HepG2 (cell line): Measurements from ENCODE around the gene CCDC167. TPM values are rescaled to one million over a fixed set of nuclear protein-coding genes. Genes with fewer than 3 reads are reported as not detected.

ENCODE experiments used
- ATAC-seq: fragments of 200-7000 bp; cut with Tn5 transposase; 3 replicates; pipeline ENCODE4 v1.9.1; 2020; ENCODE audit warnings: mild to moderate bottlenecking, moderate library complexity
- BruUV-seq: library from RNA; stranded (reverse); fragments of 400-500 nt; replicated peaks from 2 replicates; lab custom pipeline; 2021; lab: Mats Ljungman, UMichigan
- CTCF ChIA-PET: fragments of 300-600 bp; formaldehyde crosslinking; extraction: SDS; loops from one replicate; lab custom pipeline; 2021; ENCODE audit warnings: low total read pairs, inconsistent platforms, low intra/inter-chr PET ratio; lab: Yijun Ruan, JAX
- POLR2A ChIA-PET: fragments of 350-600 bp; sonication (Branson Sonifier 250); formaldehyde crosslinking; loops from one replicate; lab custom pipeline; 2020; ENCODE audit warnings: antibody characterized with exemption, inconsistent platforms; lab: Yijun Ruan, JAX
- DNase-seq: peaks from one replicate; pipeline ENCODE4 v3.0.0-alpha.2; 2015; ENCODE audit warnings: low spot score
- FAIRE-seq: peaks from 3 replicates; lab custom pipeline; 2011; peaks lifted over from hg19 to GRCh38; lab: Jason Lieb, UNC
- H2AFZ ChIP-seq: one replicate; pipeline ENCODE4 v1.6.1; 2011; ENCODE audit warnings: low read length, inconsistent platforms
- H3K27ac ChIP-seq: fragments of 300-600 bp; 3 replicates; pipeline ENCODE4 v1.8.0; 2011; ENCODE audit warnings: mixed run types, mild to moderate bottlenecking, mixed read lengths, low read length, inconsistent platforms; ENCODE audit not compliant: insufficient read depth; ENCODE audit errors: extremely low read length
- H3K27me3 ChIP-seq, 2 experiments: fragments of 200-600 bp in 1 of 2; 2 replicates in 1 of 2; 3 replicates in 1 of 2; pipeline versions ENCODE4 v1.6.0 to v1.8.0; 2011; ENCODE audit warnings: low read length in 2 of 2, mild to moderate bottlenecking in 2 of 2, moderate library complexity in 2 of 2, inconsistent platforms in 1 of 2; ENCODE audit not compliant: insufficient read depth in 2 of 2, control insufficient read depth in 1 of 2
- H3K36me3 ChIP-seq, 2 experiments: fragments of 200-600 bp in 1 of 2; replicated peaks in 1 of 2; 2 replicates in 1 of 2; 3 replicates in 1 of 2; pipeline versions ENCODE4 v1.5.1 to v1.8.0; 2011; ENCODE audit warnings: low read length in 2 of 2, inconsistent platforms in 1 of 2; ENCODE audit not compliant: insufficient read depth in 2 of 2, control insufficient read depth in 1 of 2
- H3K4me1 ChIP-seq: 2 replicates; pipeline ENCODE4 v1.5.1; 2012; ENCODE audit warnings: low read length, inconsistent platforms; ENCODE audit not compliant: insufficient read depth
- H3K4me2 ChIP-seq: 2 replicates; pipeline ENCODE4 v1.6.0; 2011; ENCODE audit warnings: low read depth, low read length, inconsistent platforms
- H3K4me3 ChIP-seq, 3 experiments: fragments of 200-600 bp in 1 of 3; sonication (generic), shearing (Covaris generic) in 1 of 3; replicated peaks in 1 of 3; 2 replicates each; pipeline ENCODE4 v1.5.1; 2011 to 2016; ENCODE audit warnings: low read length in 3 of 3, inconsistent platforms in 2 of 3, low read depth in 2 of 3, mild to moderate bottlenecking in 2 of 3, control low read depth in 1 of 3, mixed read lengths in 1 of 3; ENCODE audit not compliant: insufficient read depth in 1 of 3
- H3K79me2 ChIP-seq: one replicate; pipeline ENCODE4 v1.6.1; 2011; ENCODE audit warnings: low read length, inconsistent platforms; ENCODE audit not compliant: insufficient read depth
- H3K9ac ChIP-seq: 2 replicates; pipeline ENCODE4 v1.6.0; 2011; ENCODE audit warnings: mild to moderate bottlenecking, low read depth, low read length, inconsistent platforms; ENCODE audit not compliant: insufficient read depth
- H3K9me3 ChIP-seq: 2 replicates; pipeline ENCODE4 v1.5.1; 2012; ENCODE audit warnings: mild to moderate bottlenecking, low read length
- H4K20me1 ChIP-seq: 2 replicates; pipeline ENCODE4 v1.6.0; 2011; ENCODE audit warnings: inconsistent platforms, mild to moderate bottlenecking, low read length, moderate library complexity; ENCODE audit not compliant: insufficient read depth
- FOSL1 ChIP-seq: sonication (generic); formaldehyde crosslinking; IDR thresholded peaks from 2 replicates; pipeline ENCODE4 v1.9.0; 2021; ENCODE audit warnings: missing genetic modification reagents, borderline replicate concordance
- FOXA3 ChIP-seq: IDR thresholded peaks from 2 replicates; pipeline ENCODE4 v1.6.1; 2016; ENCODE audit warnings: missing genetic modification reagents, missing compliant biosample characterization
- GPBP1L1 ChIP-seq: sonication (generic); formaldehyde crosslinking; IDR thresholded peaks from 2 replicates; pipeline ENCODE4 v1.5.0; 2020; ENCODE audit warnings: mild to moderate bottlenecking, missing genetic modification reagents
- NKX3-1 ChIP-seq: sonication (generic); formaldehyde crosslinking; IDR thresholded peaks from 2 replicates; pipeline ENCODE4 v1.5.0; 2020; ENCODE audit warnings: missing genetic modification reagents
- PTBP1 ChIP-seq: fragments of 200-400 bp; formaldehyde crosslinking; IDR thresholded peaks from 2 replicates; pipeline ENCODE4 v1.6.1; 2018; ENCODE audit warnings: low read length, low read depth; ENCODE audit not compliant: poor library complexity, severe bottlenecking
- SETDB1 ChIP-seq: sonication (generic); formaldehyde crosslinking; IDR thresholded peaks from 2 replicates; pipeline ENCODE4 v1.5.1; 2020; ENCODE audit warnings: missing genetic modification reagents, mild to moderate bottlenecking, borderline replicate concordance
- ZNF234 ChIP-seq: sonication (generic); formaldehyde crosslinking; conservative IDR thresholded peaks from 2 replicates; pipeline ENCODE4 v1.5.1; 2020; ENCODE audit warnings: mild to moderate bottlenecking, missing genetic modification reagents
- ZNF282 ChIP-seq: fragments of 450-650 bp; IDR thresholded peaks from 2 replicates; pipeline ENCODE4 v1.6.1; 2018; ENCODE audit not compliant: partially characterized antibody
- ZNF331 ChIP-seq: sonication (generic); formaldehyde crosslinking; IDR thresholded peaks from 2 replicates; pipeline ENCODE4 v1.4.0; 2020; ENCODE audit warnings: missing genetic modification reagents
- ZNF503 ChIP-seq: sonication (generic); formaldehyde crosslinking; IDR thresholded peaks from 2 replicates; pipeline ENCODE4 v1.4.0; 2020; ENCODE audit warnings: missing genetic modification reagents
- ZNF549 ChIP-seq: sonication (generic); formaldehyde crosslinking; IDR thresholded peaks from 2 replicates; pipeline ENCODE4 v1.5.0; 2020; ENCODE audit warnings: missing genetic modification reagents
- ZNF569 ChIP-seq: sonication (generic); formaldehyde crosslinking; IDR thresholded peaks from 2 replicates; pipeline ENCODE4 v1.5.0; 2020; ENCODE audit warnings: mild to moderate bottlenecking, missing genetic modification reagents, moderate library complexity, borderline replicate concordance
- ZNF678 ChIP-seq: sonication (generic); formaldehyde crosslinking; IDR thresholded peaks from 2 replicates; pipeline ENCODE4 v1.4.0; 2020; ENCODE audit warnings: mild to moderate bottlenecking, missing genetic modification reagents
- ZNF780A ChIP-seq: sonication (generic); formaldehyde crosslinking; IDR thresholded peaks from 2 replicates; pipeline ENCODE4 v1.8.0; 2022; ENCODE audit warnings: mild to moderate bottlenecking, missing genetic modification reagents, moderate library complexity
- WGBS: methylation state at CpG from one replicate; pipeline ENCODE4 v1.1.6; 2017; ENCODE audit warnings: low lambda C conversion rate; 5-methylcytosine and 5-hydroxymethylcytosine counted together
- in situ Hi-C: cut with HindIII; loops from 2 replicates; pipeline ENCODE4 v1.10.0; 2017; ENCODE audit warnings: low pct_unique_long_range_greater_than_20kb; ENCODE audit not compliant: extremely low pct_ligation_motif_present
- intact Hi-C: fragments of 100-400 bp; cut with micrococcal nuclease; formaldehyde crosslinking; loops from one replicate; pipeline ENCODE4 v1.10.0; 2022; ENCODE audit not compliant: unreplicated experiment
- polyA plus RNA-seq, 8 experiments: library from polyadenylated mRNA; depleted of rRNA in 3 of 8; stranded (reverse) in 7 of 8; unstranded in 1 of 8; fragments of >200 nt; fragmentation: Illumina TruSeq in 4 of 8; extraction: Trizol in 4 of 8; gene quantifications; 2 replicates each; pipeline versions ENCODE4 v1.2.1 to v1.2.3, GENCODE V29; 2011 to 2016; ENCODE audit warnings: low read depth in 4 of 8, missing spikeins in 1 of 8, mixed read lengths in 1 of 8; ENCODE audit not compliant: insufficient read depth in 1 of 8
- total RNA-seq, 5 experiments: library from RNA; depleted of rRNA; stranded (reverse); fragments of >200 nt; fragmentation: Illumina TruSeq; extraction: Trizol; gene quantifications; 2 replicates each; pipeline ENCODE4 v1.2.3, GENCODE V29; 2016; ENCODE audit warnings: low read depth in 1 of 5
- TF ChIP-seq, protein P1 (sequence below): IDR thresholded peaks from 2 replicates; pipeline ENCODE4 v1.4.0; 2020; ENCODE audit warnings: mild to moderate bottlenecking, missing genetic modification reagents

The CCDC167 gene
- total and polyA plus RNA-seq, 2 of the 13 experiments (the other 11 are each of a cell fraction or from before 2014, with no cell fraction given) = 48.4 to 66.8 TPM

DNA sequence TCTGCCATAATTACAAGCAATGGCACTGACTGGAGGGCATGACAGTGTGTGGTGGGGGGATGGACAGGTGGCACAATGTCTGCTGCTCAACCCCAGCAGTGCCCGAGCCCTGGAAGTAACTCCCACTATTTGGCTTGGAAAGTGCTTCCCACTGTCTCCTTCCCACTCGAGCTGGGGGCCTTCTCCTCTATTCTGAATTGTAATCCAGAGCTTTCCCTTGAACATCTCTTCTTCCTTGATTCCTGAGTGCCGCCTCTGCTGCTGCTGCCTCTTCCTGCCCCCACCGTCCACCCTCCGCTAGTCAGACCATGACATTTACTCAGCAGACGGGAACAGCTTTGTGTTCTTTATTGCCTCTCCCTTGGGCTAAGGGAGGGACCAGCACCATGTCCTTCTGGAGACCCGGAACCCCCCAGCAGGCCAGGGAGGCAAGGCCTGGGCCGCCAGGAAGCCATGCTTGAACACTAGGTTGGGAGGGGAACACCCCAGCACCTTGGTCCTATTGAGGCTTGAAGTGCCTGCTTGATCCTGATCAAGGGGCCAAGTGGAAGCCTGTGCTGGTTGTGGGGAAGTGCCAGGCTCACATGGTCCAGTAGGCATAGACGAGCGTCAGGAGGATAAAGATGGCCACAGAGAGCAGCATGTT lies 17.0 kb downstream of the CCDC167 start:
- no peak for DNase-seq
- POLR2A ChIA-PET = no interaction called here

More for the DNA sequence above, 17.0 kb downstream of the CCDC167 start:
- BruUV-seq = no TSS peak
- H3K4me3 ChIP-seq = no peak overlapping the region
- FAIRE-seq (no peak), ATAC-seq (no peak)
- CTCF ChIA-PET = interaction anchor here (3.1 kb wide), 1 partner anchor 84 kb away, joined by 28 read pairs; no protein-coding TSS in a partner anchor
- no peak overlapping the region for H3K27ac ChIP-seq
- TF ChIP-seq ZNF678 (CRISPR knock-in tag) (no peak), FOSL1 (CRISPR knock-in tag) (no peak), SETDB1 (no peak), PTBP1 (no peak), ZNF282 (no peak), ZNF569 (CRISPR knock-in tag) (no peak), ZNF780A (CRISPR knock-in tag) (no peak), NKX3-1 (CRISPR knock-in tag) (no peak), ZNF234 (no peak), ZNF331 (CRISPR knock-in tag) (no peak), ZNF549 (CRISPR knock-in tag) (no peak), GPBP1L1 (CRISPR knock-in tag) (no peak), ZNF503 (CRISPR knock-in tag) (no peak), FOXA3 (no peak)
- TF ChIP-seq, protein P1, sequence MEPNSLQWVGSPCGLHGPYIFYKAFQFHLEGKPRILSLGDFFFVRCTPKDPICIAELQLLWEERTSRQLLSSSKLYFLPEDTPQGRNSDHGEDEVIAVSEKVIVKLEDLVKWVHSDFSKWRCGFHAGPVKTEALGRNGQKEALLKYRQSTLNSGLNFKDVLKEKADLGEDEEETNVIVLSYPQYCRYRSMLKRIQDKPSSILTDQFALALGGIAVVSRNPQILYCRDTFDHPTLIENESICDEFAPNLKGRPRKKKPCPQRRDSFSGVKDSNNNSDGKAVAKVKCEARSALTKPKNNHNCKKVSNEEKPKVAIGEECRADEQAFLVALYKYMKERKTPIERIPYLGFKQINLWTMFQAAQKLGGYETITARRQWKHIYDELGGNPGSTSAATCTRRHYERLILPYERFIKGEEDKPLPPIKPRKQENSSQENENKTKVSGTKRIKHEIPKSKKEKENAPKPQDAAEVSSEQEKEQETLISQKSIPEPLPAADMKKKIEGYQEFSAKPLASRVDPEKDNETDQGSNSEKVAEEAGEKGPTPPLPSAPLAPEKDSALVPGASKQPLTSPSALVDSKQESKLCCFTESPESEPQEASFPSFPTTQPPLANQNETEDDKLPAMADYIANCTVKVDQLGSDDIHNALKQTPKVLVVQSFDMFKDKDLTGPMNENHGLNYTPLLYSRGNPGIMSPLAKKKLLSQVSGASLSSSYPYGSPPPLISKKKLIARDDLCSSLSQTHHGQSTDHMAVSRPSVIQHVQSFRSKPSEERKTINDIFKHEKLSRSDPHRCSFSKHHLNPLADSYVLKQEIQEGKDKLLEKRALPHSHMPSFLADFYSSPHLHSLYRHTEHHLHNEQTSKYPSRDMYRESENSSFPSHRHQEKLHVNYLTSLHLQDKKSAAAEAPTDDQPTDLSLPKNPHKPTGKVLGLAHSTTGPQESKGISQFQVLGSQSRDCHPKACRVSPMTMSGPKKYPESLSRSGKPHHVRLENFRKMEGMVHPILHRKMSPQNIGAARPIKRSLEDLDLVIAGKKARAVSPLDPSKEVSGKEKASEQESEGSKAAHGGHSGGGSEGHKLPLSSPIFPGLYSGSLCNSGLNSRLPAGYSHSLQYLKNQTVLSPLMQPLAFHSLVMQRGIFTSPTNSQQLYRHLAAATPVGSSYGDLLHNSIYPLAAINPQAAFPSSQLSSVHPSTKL (CRISPR knock-in tag) = no peak
- H3K4me1 ChIP-seq = no peaks in the 10 kb centered on the region
- no peak overlapping the region for H3K4me2 ChIP-seq
- H3K79me2 ChIP-seq = no peaks in the 10 kb centered on the region
- 89% methylated on average over 10 of the region's 10 CpGs for WGBS
- H3K9me3 ChIP-seq = no peaks in the 10 kb centered on the region
- no peak overlapping the region for H2AFZ ChIP-seq
- in situ Hi-C loops (no loop called here), intact Hi-C loops (loop anchor here (5.0 kb wide), 1 partner anchor 210 kb away; no protein-coding TSS in a partner anchor)
- no peak overlapping the region for H3K9ac ChIP-seq
- peaks cover 36 to 52% of the 10 kb centered on the region in 2 experiments for H3K36me3 ChIP-seq
- no peaks in the 10 kb centered on the region for H4K20me1 ChIP-seq
- no peaks in the 10 kb centered on the region for H3K27me3 ChIP-seq
